CD8-positive, alpha-beta memory T cell (primary cell): Measurements from ENCODE around the gene CPN1. TPM values are rescaled to one million over a fixed set of nuclear protein-coding genes. Genes with fewer than 3 reads are reported as not detected.
A peak's percentile ranks its signal among the peaks of the same experiment; 100 is the strongest.

ENCODE experiments used
- CTCF ChIA-PET: fragments of 350-600 bp; sonication (Branson Sonifier 250); formaldehyde crosslinking; loops from one replicate; lab custom pipeline; 2021; ENCODE audit warnings: antibody characterized with exemption; lab: Charles Lee
- POLR2A ChIA-PET: fragments of 350-600 bp; sonication (Branson Sonifier 250); formaldehyde crosslinking; loops from one replicate; lab custom pipeline; 2021; ENCODE audit warnings: antibody characterized with exemption; lab: Charles Lee
- DNase-seq, 5 donors: peaks; one replicate each; pipeline versions ENCODE4 v3.0.0 to v3.0.0-alpha.2; 2020 to 2022; ENCODE audit warnings: mixed read lengths in 1 of 5
- H3K27ac ChIP-seq: one replicate; pipeline ENCODE4 v1.7.0; 2013; ENCODE audit warnings: low read depth, mild to moderate bottlenecking, low read length, moderate library complexity
- H3K27me3 ChIP-seq: 2 replicates; pipeline ENCODE4 v1.7.0; 2013; ENCODE audit warnings: low read length, mild to moderate bottlenecking; ENCODE audit not compliant: insufficient read depth, poor library complexity, severe bottlenecking
- H3K36me3 ChIP-seq: 2 replicates; pipeline ENCODE4 v1.7.0; 2013; ENCODE audit warnings: mild to moderate bottlenecking, low read length, moderate library complexity; ENCODE audit not compliant: insufficient read depth
- H3K4me1 ChIP-seq: 2 replicates; pipeline ENCODE4 v1.7.0; 2013; ENCODE audit warnings: mild to moderate bottlenecking, low read length, moderate library complexity; ENCODE audit not compliant: insufficient read depth
- H3K4me3 ChIP-seq: 2 replicates; pipeline ENCODE4 v1.7.0; 2013; ENCODE audit warnings: mild to moderate bottlenecking, low read length
- H3K9me3 ChIP-seq: 2 replicates; pipeline ENCODE4 v1.7.0; 2013; ENCODE audit warnings: mild to moderate bottlenecking, low read length
- H3K27ac Mint-ChIP-seq, 8 donors: one replicate each; pipeline ENCODE4 v1.8.0; 2020 to 2021; ENCODE audit warnings: mixed read lengths in 8 of 8, mild to moderate bottlenecking in 6 of 8, inconsistent platforms in 3 of 8, moderate library complexity in 3 of 8
- H3K27me3 Mint-ChIP-seq, 2 donors: one replicate each; pipeline ENCODE4 v1.8.0; 2020 to 2021; ENCODE audit warnings: mixed read lengths in 2 of 2, mild to moderate bottlenecking in 1 of 2, moderate library complexity in 1 of 2
- H3K36me3 Mint-ChIP-seq, 3 donors: one replicate each; pipeline ENCODE4 v1.8.0; 2020 to 2021; ENCODE audit warnings: mixed read lengths in 3 of 3, inconsistent platforms in 1 of 3, mild to moderate bottlenecking in 1 of 3
- H3K4me1 Mint-ChIP-seq, 3 donors: one replicate each; pipeline ENCODE4 v1.8.0; 2020 to 2021; ENCODE audit warnings: mixed read lengths in 3 of 3, inconsistent platforms in 1 of 3, mild to moderate bottlenecking in 1 of 3
- H3K4me3 Mint-ChIP-seq, 7 donors: one replicate each; pipeline ENCODE4 v1.8.0; 2020 to 2021; ENCODE audit warnings: mixed read lengths in 7 of 7, mild to moderate bottlenecking in 6 of 7, moderate library complexity in 4 of 7, inconsistent platforms in 2 of 7
- H3K9me3 Mint-ChIP-seq, 5 donors: one replicate each; pipeline ENCODE4 v1.8.0; 2020 to 2022; ENCODE audit warnings: mixed read lengths in 5 of 5, mild to moderate bottlenecking in 3 of 5, moderate library complexity in 2 of 5, inconsistent platforms in 1 of 5
- polyA plus RNA-seq: library from polyadenylated mRNA; unstranded; fragments of 300-500 nt; fragmentation: Illumina TruSeq; gene quantifications from one replicate; pipeline ENCODE4 v1.2.3, GENCODE V29; 2021
- total RNA-seq, 2 experiments: library from RNA; stranded (reverse); gene quantifications; one replicate each; pipeline ENCODE4 v1.2.3, GENCODE V29; 2021

Gene CPN1
- total and polyA plus RNA-seq, 3 experiments from 2014 or later, result not detected

- H3K36me3 Mint-ChIP-seq, result no peaks in the 10 kb centered on the region
Measured at GRCh38 chr10:100045592-100045991, 36.1 kb downstream of the CPN1 start.

GRCh38 chr10:100043796-100044195 lies 37.9 kb downstream of the CPN1 start:
- Histone ChIP-seq H3K27me3 (no peaks in the 10 kb centered on the region), H3K9me3 (no peaks in the 10 kb centered on the region), H3K36me3 (no peaks in the 10 kb centered on the region), H3K4me3 (no peak overlapping the region), H3K27ac (no peak overlapping the region), H3K4me1 (no peaks in the 10 kb centered on the region)
- POLR2A ChIA-PET, result no interaction called here
- Mint-ChIP-seq H3K4me1 (no peaks in the 10 kb centered on the region), H3K4me3 (no peak overlapping the region), H3K27ac (no peak overlapping the region), H3K36me3 (no peaks in the 10 kb centered on the region), H3K27me3 (peaks cover 4 to 24% of the 10 kb centered on the region in 2 donors), H3K9me3 (no peaks in the 10 kb centered on the region)
- DNase-seq, result no peak
- CTCF ChIA-PET, result interaction anchor here (1.1 to 8.8 kb wide), 2 partner anchors 34 to 195 kb away, joined by 3 to 154 read pairs; partner anchors contain the start of gene DNMBP

More at GRCh38 chr10:100045592-100045991, 36.1 kb downstream of the CPN1 start:
- H3K9me3 Mint-ChIP-seq, result no peaks in the 10 kb centered on the region
- no peak for DNase-seq
- Histone ChIP-seq H3K9me3 (no peaks in the 10 kb centered on the region), H3K4me1 (no peaks in the 10 kb centered on the region), H3K36me3 (no peaks in the 10 kb centered on the region), H3K4me3 (no peak overlapping the region), H3K27me3 (no peaks in the 10 kb centered on the region), H3K27ac (no peak overlapping the region)
- peaks cover 2 to 18% of the 10 kb centered on the region in 2 donors for H3K27me3 Mint-ChIP-seq
- no peak overlapping the region for H3K4me3 Mint-ChIP-seq
- H3K27ac Mint-ChIP-seq, result no peak overlapping the region
- ChIA-PET POLR2A (no interaction called here), CTCF (interaction anchor here (0.6 to 8.8 kb wide), 20 partner anchors 8 to 239 kb away, joined by 3 to 154 read pairs (median 4); partner anchors contain the start of gene DNMBP)
- H3K4me1 Mint-ChIP-seq, result no peaks in the 10 kb centered on the region

GRCh38 chr10:100043344-100043743 lies 38.3 kb downstream of the CPN1 start:
- no peaks in the 10 kb centered on the region for H3K36me3 ChIP-seq
- no peak for DNase-seq
- POLR2A ChIA-PET, result no interaction called here

GRCh38 chr10:100041306-100042002 lies 40.2 kb downstream of the CPN1 start:
- Mint-ChIP-seq H3K27me3 (peaks cover 9 to 36% of the 10 kb centered on the region in 2 donors), H3K27ac (no peak overlapping the region), H3K36me3 (no peaks in the 10 kb centered on the region), H3K4me3 (no peak overlapping the region), H3K9me3 (no peaks in the 10 kb centered on the region), H3K4me1 (no peaks in the 10 kb centered on the region)
- H3K36me3 ChIP-seq, result no peaks in the 10 kb centered on the region
- CTCF ChIA-PET, result interaction anchor here (0.9 kb wide), 1 partner anchor 196 kb away, joined by 3 read pairs; no protein-coding TSS in a partner anchor
- DNase-seq, result no peak
- H3K27me3 ChIP-seq, result no peaks in the 10 kb centered on the region
- no peak overlapping the region for H3K4me3 ChIP-seq
- H3K4me1 ChIP-seq, result no peaks in the 10 kb centered on the region
- H3K9me3 ChIP-seq, result no peaks in the 10 kb centered on the region
- POLR2A ChIA-PET, result no interaction called here
- H3K27ac ChIP-seq, result no peak overlapping the region

More at GRCh38 chr10:100043344-100043743, 38.3 kb downstream of the CPN1 start:
- Mint-ChIP-seq H3K9me3 (no peaks in the 10 kb centered on the region), H3K4me3 (no peak overlapping the region), H3K36me3 (no peaks in the 10 kb centered on the region), H3K27ac (no peak overlapping the region), H3K4me1 (no peaks in the 10 kb centered on the region), H3K27me3 (peaks cover 9 to 27% of the 10 kb centered on the region in 2 donors)
- H3K27ac ChIP-seq, result no peak overlapping the region
- no peak overlapping the region for H3K4me3 ChIP-seq
- H3K9me3 ChIP-seq, result no peaks in the 10 kb centered on the region
- CTCF ChIA-PET, result interaction anchor here (8.8 kb wide), 1 partner anchor 194 kb away, joined by 154 read pairs; no protein-coding TSS in a partner anchor
- no peaks in the 10 kb centered on the region for H3K27me3 ChIP-seq
- H3K4me1 ChIP-seq, result no peaks in the 10 kb centered on the region

- no peaks in the 10 kb centered on the region for H3K36me3 ChIP-seq
- POLR2A ChIA-PET, result no interaction called here
- H3K27ac ChIP-seq, result no peak overlapping the region
- Mint-ChIP-seq H3K36me3 (no peaks in the 10 kb centered on the region), H3K27me3 (peaks cover 8 to 32% of the 10 kb centered on the region in 2 donors), H3K27ac (peak overlapping the region in 1 of 8 donors; percentile 10), H3K4me3 (no peak overlapping the region), H3K4me1 (no peaks in the 10 kb centered on the region), H3K9me3 (no peaks in the 10 kb centered on the region)
- H3K27me3 ChIP-seq, result no peaks in the 10 kb centered on the region
- no peak overlapping the region for H3K4me3 ChIP-seq
- CTCF ChIA-PET, result interaction anchor here (1.5 kb wide), 2 partner anchors 7 to 193 kb away, joined by 4 to 6 read pairs; no protein-coding TSS in a partner anchor
- no peak for DNase-seq
- H3K9me3 ChIP-seq, result no peaks in the 10 kb centered on the region
- no peaks in the 10 kb centered on the region for H3K4me1 ChIP-seq
Measured at GRCh38 chr10:100038561-100039071, 43.1 kb downstream of the CPN1 start.

GRCh38 chr10:100037758-100038315 lies 43.8 kb downstream of the CPN1 start:
- Histone ChIP-seq H3K4me1 (no peaks in the 10 kb centered on the region), H3K27ac (no peak overlapping the region), H3K4me3 (no peak overlapping the region), H3K27me3 (no peaks in the 10 kb centered on the region), H3K9me3 (no peaks in the 10 kb centered on the region), H3K36me3 (no peaks in the 10 kb centered on the region)
- H3K27ac Mint-ChIP-seq, result no peak overlapping the region
- DNase-seq, result no peak
- peaks cover 8 to 32% of the 10 kb centered on the region in 2 donors for H3K27me3 Mint-ChIP-seq
- H3K4me1 Mint-ChIP-seq, result no peaks in the 10 kb centered on the region
- CTCF ChIA-PET, result interaction anchor here (0.9 to 1.5 kb wide), 3 partner anchors 8 to 192 kb away, joined by 3 to 6 read pairs (median 4); no protein-coding TSS in a partner anchor
- no peaks in the 10 kb centered on the region for H3K36me3 Mint-ChIP-seq
- POLR2A ChIA-PET, result no interaction called here
- no peaks in the 10 kb centered on the region for H3K9me3 Mint-ChIP-seq
- no peak overlapping the region for H3K4me3 Mint-ChIP-seq

- Histone ChIP-seq H3K9me3 (no peaks in the 10 kb centered on the region), H3K4me1 (no peaks in the 10 kb centered on the region), H3K36me3 (no peaks in the 10 kb centered on the region), H3K27ac (no peak overlapping the region), H3K4me3 (no peak overlapping the region), H3K27me3 (no peaks in the 10 kb centered on the region)
- Mint-ChIP-seq H3K27ac (no peak overlapping the region), H3K27me3 (peaks cover 8 to 32% of the 10 kb centered on the region in 2 donors), H3K4me1 (no peaks in the 10 kb centered on the region), H3K9me3 (no peaks in the 10 kb centered on the region), H3K36me3 (no peaks in the 10 kb centered on the region), H3K4me3 (no peak overlapping the region)
- no peak for DNase-seq
- CTCF ChIA-PET, result interaction anchor here (1.5 kb wide), 1 partner anchor 9 kb away, joined by 4 read pairs; no protein-coding TSS in a partner anchor
- POLR2A ChIA-PET, result no interaction called here
Measured at GRCh38 chr10:100036850-100037249, 44.8 kb downstream of the CPN1 start.
